HL-60 (cell line): ENCODE data around the gene KIF1B.
"Not testable (repeated sequence)": the region's sequence is repeated elsewhere in the genome, so short reads cannot be mapped to it uniquely, and the experiment has no call there.

Source experiments
- DNase-seq, 2 experiments: peaks; one replicate each; pipeline ENCODE4 v3.0.0-alpha.2; 2010 to 2020; ENCODE audit warnings: low read depth in 1 of 2, low spot score in 1 of 2
- H3K27ac ChIP-seq: fragments of 250-450 bp; sonication (Bioruptor Pico); replicated peaks from 2 replicates; pipeline ENCODE4 v1.5.1; 2020; ENCODE audit warnings: mild to moderate bottlenecking, moderate library complexity
- H3K27me3 ChIP-seq: fragments of 250-450 bp; sonication (Bioruptor Pico); 2 replicates; pipeline ENCODE4 v1.5.1; 2021; ENCODE audit warnings: mild to moderate bottlenecking, moderate library complexity; ENCODE audit not compliant: insufficient read depth, poor library complexity, severe bottlenecking
- H3K4me3 ChIP-seq: replicated peaks from 2 replicates; pipeline ENCODE4 v1.5.1; 2011; ENCODE audit warnings: mild to moderate bottlenecking, control low read depth, low read length; ENCODE audit not compliant: insufficient read depth
- CTCF ChIP-seq: IDR thresholded peaks from one replicate; pipeline ENCODE4 v1.5.1; 2011; ENCODE audit warnings: low read length, control low read depth, inconsistent platforms; ENCODE audit not compliant: insufficient read depth
- GABPA ChIP-seq: IDR thresholded peaks from 2 replicates; pipeline ENCODE4 v1.6.1; 2012; ENCODE audit warnings: low read depth
- POLR2AphosphoS5 ChIP-seq: IDR thresholded peaks from 2 replicates; pipeline ENCODE4 v1.6.1; 2012; ENCODE audit warnings: low read depth
- SPI1 ChIP-seq: IDR thresholded peaks from 2 replicates; pipeline ENCODE4 v1.6.1; 2012; ENCODE audit warnings: low read depth, mild to moderate bottlenecking, borderline replicate concordance
- TF ChIP-seq, protein P1 (sequence below): IDR thresholded peaks from 2 replicates; pipeline ENCODE4 v1.6.1; 2012; ENCODE audit warnings: low read depth; ENCODE audit not compliant: insufficient replicate concordance

Gene KIF1B

DNA sequence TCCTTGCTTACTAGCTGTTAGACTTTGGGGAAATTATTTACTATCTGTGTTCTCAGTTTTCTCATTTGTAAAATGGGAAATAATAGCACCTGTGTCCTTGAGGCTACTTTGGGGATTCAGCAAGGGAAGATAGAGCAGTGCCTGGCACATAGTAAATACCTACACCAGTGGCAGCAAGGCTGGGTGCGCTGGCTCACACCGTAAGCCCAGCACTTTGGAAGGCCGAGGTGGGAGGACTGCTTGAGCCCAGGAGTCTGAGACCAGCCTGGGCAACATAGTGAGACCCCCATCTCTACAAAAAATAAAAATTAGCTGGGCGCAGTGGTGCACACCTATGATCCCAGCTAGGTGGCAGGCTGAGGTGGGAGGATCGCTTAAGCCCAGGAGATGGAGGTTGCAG, 211.3 kb downstream of the KIF1B start:
- Histone ChIP-seq H3K27me3 (no peaks in the 10 kb centered on the region), H3K27ac (no peak overlapping the region), H3K4me3 (no peak overlapping the region)
- TF ChIP-seq SPI1 = no peak
- no peak for TF ChIP-seq GABPA
- TF ChIP-seq POLR2AphosphoS5 = no peak
- TF ChIP-seq, protein P1, sequence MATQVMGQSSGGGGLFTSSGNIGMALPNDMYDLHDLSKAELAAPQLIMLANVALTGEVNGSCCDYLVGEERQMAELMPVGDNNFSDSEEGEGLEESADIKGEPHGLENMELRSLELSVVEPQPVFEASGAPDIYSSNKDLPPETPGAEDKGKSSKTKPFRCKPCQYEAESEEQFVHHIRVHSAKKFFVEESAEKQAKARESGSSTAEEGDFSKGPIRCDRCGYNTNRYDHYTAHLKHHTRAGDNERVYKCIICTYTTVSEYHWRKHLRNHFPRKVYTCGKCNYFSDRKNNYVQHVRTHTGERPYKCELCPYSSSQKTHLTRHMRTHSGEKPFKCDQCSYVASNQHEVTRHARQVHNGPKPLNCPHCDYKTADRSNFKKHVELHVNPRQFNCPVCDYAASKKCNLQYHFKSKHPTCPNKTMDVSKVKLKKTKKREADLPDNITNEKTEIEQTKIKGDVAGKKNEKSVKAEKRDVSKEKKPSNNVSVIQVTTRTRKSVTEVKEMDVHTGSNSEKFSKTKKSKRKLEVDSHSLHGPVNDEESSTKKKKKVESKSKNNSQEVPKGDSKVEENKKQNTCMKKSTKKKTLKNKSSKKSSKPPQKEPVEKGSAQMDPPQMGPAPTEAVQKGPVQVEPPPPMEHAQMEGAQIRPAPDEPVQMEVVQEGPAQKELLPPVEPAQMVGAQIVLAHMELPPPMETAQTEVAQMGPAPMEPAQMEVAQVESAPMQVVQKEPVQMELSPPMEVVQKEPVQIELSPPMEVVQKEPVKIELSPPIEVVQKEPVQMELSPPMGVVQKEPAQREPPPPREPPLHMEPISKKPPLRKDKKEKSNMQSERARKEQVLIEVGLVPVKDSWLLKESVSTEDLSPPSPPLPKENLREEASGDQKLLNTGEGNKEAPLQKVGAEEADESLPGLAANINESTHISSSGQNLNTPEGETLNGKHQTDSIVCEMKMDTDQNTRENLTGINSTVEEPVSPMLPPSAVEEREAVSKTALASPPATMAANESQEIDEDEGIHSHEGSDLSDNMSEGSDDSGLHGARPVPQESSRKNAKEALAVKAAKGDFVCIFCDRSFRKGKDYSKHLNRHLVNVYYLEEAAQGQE = no peak
- no peak for TF ChIP-seq CTCF
- no peak for DNase-seq

GRCh38 chr1:10424034-10424433, 213.7 kb downstream of the KIF1B start:
- H3K27ac ChIP-seq = no peak overlapping the region
- no peak overlapping the region for H3K4me3 ChIP-seq
- no peaks in the 10 kb centered on the region for H3K27me3 ChIP-seq
- DNase-seq = no peak
- TF ChIP-seq CTCF = no peak
- TF ChIP-seq, protein P1 = no peak
- TF ChIP-seq POLR2AphosphoS5 = no peak
- TF ChIP-seq SPI1 = no peak
- TF ChIP-seq GABPA = no peak

DNA sequence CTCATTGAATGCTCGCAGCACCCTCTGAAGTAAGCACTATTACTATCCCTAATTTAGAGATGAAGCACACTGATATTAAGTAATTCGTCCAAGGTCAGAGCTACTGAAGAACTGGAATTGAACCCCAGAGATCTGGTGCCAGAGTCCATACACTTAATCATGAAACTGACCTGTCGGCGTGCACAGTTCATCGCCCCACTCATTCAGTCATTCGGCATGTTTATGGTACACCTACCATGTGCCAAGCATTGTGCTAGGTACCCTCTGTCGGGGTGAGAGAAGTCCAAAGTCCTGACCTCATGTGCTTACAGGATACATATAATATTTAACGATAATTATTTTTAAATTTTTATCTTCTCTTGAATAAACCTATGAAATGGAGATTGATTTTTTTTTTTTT, 214.3 kb downstream of the KIF1B start:
- no peaks in the 10 kb centered on the region for H3K27me3 ChIP-seq
- H3K27ac ChIP-seq = no peak overlapping the region
- no peak for DNase-seq
- H3K4me3 ChIP-seq = no peak overlapping the region
- TF ChIP-seq POLR2AphosphoS5 (no peak), CTCF (no peak), GABPA (no peak), SPI1 (no peak)
- TF ChIP-seq, protein P1 = no peak

GRCh38 chr1:10425826-10426534, 215.6 kb downstream of the KIF1B start:
- not testable (repeated sequence) for H3K4me3 ChIP-seq, H3K27me3 ChIP-seq, DNase-seq, H3K27ac ChIP-seq

DNA sequence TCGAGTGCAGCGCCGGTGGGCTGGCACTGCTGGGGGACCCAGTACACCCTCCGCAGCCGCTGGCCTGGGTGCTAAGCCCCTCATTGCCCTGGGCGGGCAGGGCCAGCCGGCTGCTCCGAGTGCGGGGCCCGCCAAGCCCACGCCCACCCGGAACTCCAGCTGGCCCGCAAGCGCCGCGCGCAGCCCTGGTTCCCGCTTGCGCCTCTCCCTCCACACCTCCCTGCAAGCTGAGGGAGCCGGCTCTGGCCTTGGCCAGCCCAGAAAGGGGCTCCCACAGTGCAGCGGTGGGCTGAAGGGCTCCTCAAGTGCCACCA, 216.1 kb downstream of the KIF1B start:
- not testable (repeated sequence) for DNase-seq, H3K27me3 ChIP-seq, H3K4me3 ChIP-seq
- peak overlapping the region; percentile 80 for H3K27ac ChIP-seq
